ENCODE data around the gene DTD1.

Gene DTD1

GRCh38 chr20:18587665-18588573 is at the start of gene DTD1:
TSS of gene DTD1 (plus strand) at chr20:18588054. CDS start at chr20:18588073, 19 bp downstream.
- DNase-seq (ENCODE audit: low spot score), result peak; percentile 91

DNA sequence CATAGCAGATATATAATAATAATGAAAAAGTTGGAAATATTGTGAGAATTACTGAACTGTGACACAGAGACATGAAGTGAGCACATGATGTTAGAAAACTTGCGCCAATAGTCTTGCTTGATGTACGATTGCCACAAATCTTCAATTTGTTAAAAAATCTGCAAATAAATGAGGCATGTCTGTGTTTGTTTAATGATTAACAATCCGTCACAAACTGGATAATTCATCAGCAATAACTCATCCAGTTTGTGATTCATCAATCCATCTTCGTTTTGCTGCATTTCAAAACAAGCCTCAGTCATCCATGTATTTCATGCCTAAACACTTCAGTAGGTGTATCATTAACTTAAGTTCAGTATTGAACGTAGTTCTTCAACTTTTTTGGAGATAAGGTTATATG is 46.1 kb upstream of the DTD1 start:
- DNase-seq (ENCODE audit: low spot score), result no peak

- DNase-seq (ENCODE audit: low spot score), result no peak
Observed at GRCh38 chr20:18543216-18543615, 44.6 kb upstream of the DTD1 start.

- DNase-seq (ENCODE audit: low spot score), result no peak
Observed at GRCh38 chr20:18543932-18544331, 43.9 kb upstream of the DTD1 start.

GRCh38 chr20:18545566-18545965 is 42.3 kb upstream of the DTD1 start:
- DNase-seq (ENCODE audit: low spot score), result no peak

GRCh38 chr20:18548465-18548864 is 39.4 kb upstream of the DTD1 start:
- no peak for DNase-seq (ENCODE audit: low spot score)

DNA sequence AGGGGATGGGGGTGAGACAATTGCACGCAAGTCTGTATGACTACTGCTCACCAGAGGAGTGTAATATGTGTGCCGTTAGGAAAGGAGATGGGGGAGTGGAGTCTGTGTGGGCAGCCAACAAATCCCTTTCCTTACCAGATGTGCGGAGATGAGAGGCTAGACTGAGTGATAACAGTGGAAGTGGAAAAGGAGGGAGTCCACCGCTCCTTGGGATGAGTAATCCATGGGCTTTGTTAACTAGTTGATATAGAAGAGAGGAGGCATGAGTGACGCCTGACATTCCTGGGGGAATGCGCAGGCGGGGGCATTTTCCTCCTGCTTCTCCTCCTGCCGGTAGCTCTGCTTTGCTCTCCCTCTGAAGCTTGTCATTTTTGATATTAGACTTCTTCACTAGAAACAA is 34.1 kb upstream of the DTD1 start:
- no peak for DNase-seq (ENCODE audit: low spot score)

- DNase-seq (ENCODE audit: low spot score), result peak; percentile 93
Observed at GRCh38 chr20:18566892-18567738, 20.7 kb upstream of the DTD1 start, which contains the start of gene SMIM26. TSS of gene SMIM26 (plus strand) at chr20:18567432. CDS start at chr20:18567479, 47 bp downstream.

DNA sequence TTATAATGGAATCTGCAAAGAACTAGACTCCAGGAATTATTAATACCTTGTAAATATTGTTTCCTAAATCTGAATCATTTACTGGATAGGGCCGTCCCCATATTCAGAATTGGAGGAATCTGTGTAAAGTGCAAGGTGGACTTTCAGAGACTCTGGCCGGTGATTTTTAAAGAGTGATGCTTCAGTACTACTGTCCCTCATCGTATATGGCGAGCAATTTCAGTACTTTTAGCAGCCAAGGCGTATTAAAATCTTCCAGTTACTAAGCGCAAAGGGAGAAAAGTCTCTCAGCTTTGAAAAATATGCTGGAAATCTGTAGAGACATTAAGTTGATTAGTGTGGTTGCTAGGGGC is 20.1 kb upstream of the DTD1 start:
- no peak for DNase-seq (ENCODE audit: low spot score)

GRCh38 chr20:18571009-18571408 is 16.8 kb upstream of the DTD1 start:
- no peak for DNase-seq (ENCODE audit: low spot score)

DNA sequence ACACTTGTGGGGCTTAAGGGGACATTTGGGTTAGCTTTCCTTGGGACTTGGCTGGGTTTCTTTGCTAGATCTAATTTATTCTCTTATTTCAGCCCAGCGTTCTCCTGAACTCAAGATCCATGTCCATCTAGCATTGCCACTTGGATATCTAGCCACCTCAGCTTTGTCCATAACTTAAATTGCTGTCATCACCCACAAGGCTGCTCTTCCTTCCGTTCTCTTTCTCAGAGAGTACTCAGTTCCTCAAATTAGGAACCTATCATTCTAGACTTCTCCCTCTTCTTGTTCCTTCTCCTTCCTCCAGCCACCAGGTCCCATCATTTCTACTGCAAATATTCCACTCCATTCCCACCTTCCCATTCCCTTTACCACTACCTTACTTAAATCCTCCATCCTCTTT is 16.3 kb upstream of the DTD1 start:
- DNase-seq (ENCODE audit: low spot score), result no peak

DNA sequence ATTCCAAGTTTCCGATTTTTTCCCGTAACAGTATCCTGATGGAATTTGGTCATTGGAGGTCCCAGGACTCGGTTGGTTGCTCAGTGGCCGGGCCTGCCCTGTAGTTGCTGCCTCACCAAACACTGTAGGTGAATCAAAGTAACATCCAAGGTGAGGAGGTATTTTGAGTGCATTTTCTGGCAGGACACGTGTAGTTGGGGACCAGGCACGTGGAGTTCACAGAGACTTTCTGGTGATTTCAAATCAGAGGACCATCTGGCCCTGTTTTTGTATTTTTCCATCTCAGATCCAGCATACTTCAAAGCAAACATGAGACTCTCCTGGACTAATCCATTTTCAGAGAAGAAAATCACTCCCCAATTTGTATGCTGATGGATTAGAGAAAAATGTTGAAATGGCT is 9.9 kb upstream of the DTD1 start:
- no peak for DNase-seq (ENCODE audit: low spot score)

DNA sequence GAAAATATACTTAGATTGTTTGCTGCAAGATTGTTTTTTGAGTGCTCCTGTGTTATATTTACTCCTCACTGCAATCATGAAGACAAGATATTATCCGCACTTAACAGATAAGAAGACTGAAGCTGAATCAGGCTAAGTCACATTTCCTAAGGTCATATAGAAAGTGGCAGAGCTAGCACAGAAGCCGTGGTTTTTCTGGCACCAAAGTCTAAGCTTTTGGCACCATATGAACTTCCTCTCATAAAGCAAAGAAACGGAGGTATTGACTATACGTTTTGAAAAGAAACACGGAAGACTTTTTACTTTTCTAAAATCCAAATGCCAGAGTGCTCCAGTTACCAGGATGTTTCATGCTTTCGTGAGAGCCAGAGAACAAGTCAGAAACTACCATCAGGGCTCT is 9.3 kb upstream of the DTD1 start:
- DNase-seq (ENCODE audit: low spot score), result no peak

- DNase-seq (ENCODE audit: low spot score), result no peak
Observed at GRCh38 chr20:18580012-18580411, 7.8 kb upstream of the DTD1 start.

- DNase-seq (ENCODE audit: low spot score), result peak; percentile 35
Observed at GRCh38 chr20:18585134-18585533, 2.7 kb upstream of the DTD1 start.

GRCh38 chr20:18588574-18588933 is 700 bp downstream of the DTD1 start:
- DNase-seq (ENCODE audit: low spot score), result no peak

DNA sequence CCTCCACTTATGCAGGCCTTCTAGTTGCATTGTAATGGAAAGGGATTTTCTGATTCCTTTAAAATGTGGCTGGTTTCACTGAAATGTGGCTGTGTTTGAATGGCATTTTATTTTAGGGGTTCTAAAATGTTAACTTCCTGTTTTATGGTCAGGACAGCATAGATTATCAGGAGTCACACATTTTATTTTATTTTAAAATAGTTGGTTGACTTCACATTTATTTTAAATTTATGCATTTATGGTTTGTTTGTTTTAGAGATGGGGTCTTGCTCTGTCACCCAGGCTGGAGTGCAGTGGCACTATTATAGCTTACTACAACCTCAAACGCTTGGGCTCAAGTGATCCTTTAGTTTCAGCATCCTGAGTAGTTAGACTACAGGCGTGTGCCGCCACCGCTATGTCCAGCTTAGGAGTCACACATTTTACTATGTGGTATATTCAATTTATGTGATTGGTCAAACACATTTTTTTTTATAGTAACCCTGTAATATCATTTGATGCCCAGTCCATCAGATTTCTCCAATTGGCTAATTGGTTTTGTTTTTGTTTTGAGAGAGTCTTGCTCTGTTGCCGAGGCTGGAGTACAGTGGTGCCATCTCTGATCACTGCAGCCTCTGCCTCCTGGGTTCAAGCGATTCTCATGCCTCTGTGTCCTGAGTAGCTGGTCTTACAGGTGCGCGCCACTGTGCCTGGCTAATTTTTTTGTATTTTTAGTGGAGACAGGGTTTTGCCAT is 2.3 kb downstream of the DTD1 start:
- no peak for DNase-seq (ENCODE audit: low spot score)

DNA sequence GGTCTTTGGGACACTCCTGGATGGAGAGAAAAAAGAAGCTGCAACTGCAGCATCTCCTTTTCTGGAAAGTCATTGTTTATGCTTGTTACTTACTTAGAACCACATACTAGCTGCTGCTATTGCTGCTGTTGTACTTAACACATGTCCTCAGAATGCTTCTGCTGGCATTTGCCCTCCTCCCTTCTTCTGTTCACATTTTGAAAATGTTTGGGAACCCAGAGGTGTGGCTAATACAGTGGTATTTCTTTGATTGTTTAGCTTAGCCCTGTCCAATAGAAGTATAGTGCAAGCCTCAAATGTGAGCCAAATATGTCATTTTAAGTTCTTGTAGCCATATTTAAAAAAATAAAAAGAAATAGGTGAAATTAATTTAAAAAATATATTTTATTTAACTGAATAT is 8.4 kb downstream of the DTD1 start:
- no peak for DNase-seq (ENCODE audit: low spot score)

- no peak for DNase-seq (ENCODE audit: low spot score)
Observed at GRCh38 chr20:18609741-18610140, 21.9 kb downstream of the DTD1 start.

- no peak for DNase-seq (ENCODE audit: low spot score)
Observed at GRCh38 chr20:18611492-18611891, 23.6 kb downstream of the DTD1 start.

DNA sequence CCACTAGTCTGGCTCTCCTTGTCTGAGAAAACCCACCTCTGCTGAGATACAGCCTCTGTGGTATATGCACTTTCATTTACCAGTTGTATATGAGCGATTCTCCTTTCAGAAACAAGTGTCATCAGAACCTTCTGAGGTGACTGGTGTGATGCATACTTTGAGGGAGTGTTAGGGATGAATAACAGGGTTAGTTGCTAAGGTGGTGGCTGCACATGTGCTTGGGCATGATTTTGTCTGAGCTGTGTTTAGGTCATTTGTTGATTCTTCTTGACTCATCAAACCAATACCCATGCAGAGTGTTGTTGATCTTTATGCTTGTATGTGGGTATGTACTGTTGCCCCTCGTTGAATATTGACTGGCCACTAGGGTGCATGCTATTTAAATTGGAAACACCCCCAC is 25.7 kb downstream of the DTD1 start:
- DNase-seq (ENCODE audit: low spot score), result no peak

- DNase-seq (ENCODE audit: low spot score), result no peak
Observed at GRCh38 chr20:18614244-18614643, 26.4 kb downstream of the DTD1 start.

Measured in COLO829 (cell line).